Uterus (tissue), 4 donors: Measurements from ENCODE around the gene PIF1. TPM values are rescaled to one million over a fixed set of nuclear protein-coding genes. Genes with fewer than 3 reads are reported as not detected.
A peak's percentile ranks its signal among the peaks of the same experiment; 100 is the strongest.

Experiments
- DNase-seq, 2 donors: peaks; one replicate each; pipeline ENCODE4 v3.0.0-alpha.2; 2019 to 2020
- H3K27ac ChIP-seq, 2 donors: fragments of 200-600 bp; sonication (generic); 1 replicate in 1 of 2; 2 replicates in 1 of 2; pipeline ENCODE4 v1.5.1; 2016 to 2018
- H3K27me3 ChIP-seq, 2 donors: fragments of 200-600 bp; sonication (generic); one replicate each; pipeline ENCODE4 v1.5.1; 2018 to 2019; ENCODE audit warnings: control low read depth in 1 of 2
- H3K36me3 ChIP-seq, 2 donors: fragments of 200-600 bp; sonication (generic); one replicate each; pipeline ENCODE4 v1.5.1; 2019; ENCODE audit warnings: control low read depth in 1 of 2
- H3K4me1 ChIP-seq, 2 donors: fragments of 200-600 bp; sonication (generic); one replicate each; pipeline ENCODE4 v1.5.1; 2018 to 2019; ENCODE audit warnings: control low read depth in 1 of 2
- H3K4me3 ChIP-seq, 2 donors: fragments of 200-600 bp; sonication (generic); 1 replicate in 1 of 2; 2 replicates in 1 of 2; pipeline ENCODE4 v1.5.1; 2018 to 2019; ENCODE audit warnings: mild to moderate bottlenecking in 1 of 2
- H3K9me3 ChIP-seq, 2 donors: fragments of 200-600 bp; sonication (generic); one replicate each; pipeline ENCODE4 v1.5.1; 2019; ENCODE audit warnings: control low read depth in 1 of 2
- CTCF ChIP-seq, 4 experiments: fragments of 200-600 bp in 2 of 4; fragments of 450-650 bp in 2 of 4; sonication (generic) in 2 of 4; IDR thresholded peaks; one replicate each; pipeline ENCODE4 v1.5.1; 2016 to 2019; ENCODE audit warnings: antibody characterized with exemption in 4 of 4, mild to moderate bottlenecking in 2 of 4, moderate library complexity in 1 of 4
- POLR2A ChIP-seq, 2 donors: fragments of 450-650 bp; IDR thresholded peaks; one replicate each; pipeline ENCODE4 v1.6.1; 2016; ENCODE audit warnings: antibody characterized with exemption in 2 of 2, mild to moderate bottlenecking in 1 of 2, moderate library complexity in 1 of 2
- intact Hi-C: fragments of 100-400 bp; cut with DNase I; formaldehyde crosslinking; loops from one replicate; pipeline ENCODE4 v1.15.1; 2023; ENCODE audit warnings: low total_unique reads
- total RNA-seq, 4 donors: library from RNA; depleted of rRNA in 3 of 4; stranded (reverse); fragments of >200 nt in 3 of 4; gene quantifications; one replicate each; pipeline versions ENCODE4 v1.1.0 to v1.2.4, GENCODE V29; 2014 to 2023
- donor health status: DM: yes; HTN: yes; CAD: no.

PIF1 gene
- total RNA-seq, 4 donors from 2014 or later = 0.24 to 5.5 (median 0.29) TPM; not detected in 1

DNA sequence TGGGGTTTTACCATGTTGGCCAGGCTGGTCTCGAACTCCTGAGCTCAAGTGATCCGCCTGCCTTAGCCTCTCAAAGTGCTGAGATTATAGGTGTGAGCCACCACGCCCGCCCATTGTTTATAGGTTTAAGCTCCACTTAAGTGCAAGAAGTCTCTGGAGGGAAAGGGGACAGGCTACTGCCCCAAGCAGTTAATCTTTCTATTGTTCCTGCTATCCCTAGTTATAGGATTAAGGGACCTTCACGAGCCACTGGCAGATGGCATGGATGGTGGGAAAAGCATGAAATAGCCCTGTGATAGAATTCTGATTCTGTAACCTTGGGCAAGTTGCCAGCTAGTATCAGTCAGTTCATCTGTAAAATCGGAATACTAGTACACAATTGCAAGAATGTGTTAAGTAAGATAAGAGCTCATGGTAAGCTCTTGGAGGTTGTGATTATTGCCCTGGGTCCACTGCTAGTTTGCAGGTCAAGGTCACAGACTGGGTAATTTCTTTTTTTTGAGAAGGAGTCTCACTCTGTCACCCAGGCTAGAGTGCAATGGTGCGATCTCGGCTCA lies 44.8 kb downstream of the PIF1 start:
- DNase-seq = no peak
- TF ChIP-seq POLR2A (IDR thresholded peaks at IDR 0.05) = no peak
- TF ChIP-seq CTCF (IDR thresholded peaks at IDR 0.05) = no peak
- Histone ChIP-seq H3K27me3 (no peaks in the 10 kb centered on the region), H3K4me1 (peaks cover 0 to 8% of the 10 kb centered on the region in 2 donors), H3K4me3 (no peak overlapping the region), H3K36me3 (no peaks in the 10 kb centered on the region), H3K9me3 (no peaks in the 10 kb centered on the region), H3K27ac (no peak overlapping the region)
- intact Hi-C loops = no loop called here

DNA sequence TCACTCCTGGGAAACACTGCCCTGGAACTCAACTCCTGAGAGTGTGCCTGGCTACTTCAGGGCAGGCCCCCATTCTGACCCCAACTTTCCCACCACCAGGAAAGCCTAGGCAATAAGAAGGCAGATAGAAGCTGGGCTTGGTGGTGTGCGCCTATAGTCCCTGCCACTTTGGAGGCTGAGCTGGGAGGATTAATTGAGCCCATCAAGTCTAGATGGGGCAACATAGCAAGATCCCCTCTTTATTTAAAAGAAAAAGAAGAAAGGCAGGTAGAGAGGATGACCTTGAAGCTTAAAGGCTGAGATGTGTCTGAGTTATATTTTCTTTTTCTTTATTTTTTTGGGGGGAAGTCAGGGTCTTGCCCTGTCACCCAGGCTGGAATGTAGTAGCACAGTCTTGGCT lies 45.8 kb downstream of the PIF1 start:
- Histone ChIP-seq H3K4me3 (no peak overlapping the region), H3K4me1 (peaks cover 0 to 8% of the 10 kb centered on the region in 2 donors), H3K36me3 (no peaks in the 10 kb centered on the region), H3K9me3 (no peaks in the 10 kb centered on the region), H3K27me3 (no peaks in the 10 kb centered on the region), H3K27ac (no peak overlapping the region)
- intact Hi-C loops = no loop called here
- DNase-seq = no peak
- TF ChIP-seq POLR2A (IDR thresholded peaks at IDR 0.05) = no peak
- no peak for TF ChIP-seq CTCF (IDR thresholded peaks at IDR 0.05)

DNA sequence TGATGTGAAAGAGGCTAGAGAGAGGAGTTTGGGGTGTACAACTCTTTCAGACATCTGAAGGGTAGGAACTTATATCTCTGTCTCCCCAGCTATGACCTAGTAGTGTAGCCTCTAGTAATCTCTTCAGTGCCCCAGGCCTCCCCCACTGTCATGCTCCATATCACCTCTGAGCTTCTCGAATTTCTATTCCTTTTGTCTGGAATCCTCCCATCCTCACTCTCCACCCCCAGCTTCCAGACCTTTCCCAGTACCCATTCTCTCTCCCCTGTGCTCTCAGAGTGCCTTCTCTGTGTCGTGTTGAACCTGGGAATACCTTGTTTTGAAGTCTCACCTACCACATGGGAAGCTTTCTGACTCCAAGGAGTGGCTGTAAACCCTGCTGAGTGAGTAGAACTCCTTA lies 46.4 kb downstream of the PIF1 start:
- Histone ChIP-seq H3K4me3 (no peak overlapping the region), H3K4me1 (peaks cover 0 to 8% of the 10 kb centered on the region in 2 donors), H3K27me3 (no peaks in the 10 kb centered on the region), H3K27ac (no peak overlapping the region), H3K9me3 (no peaks in the 10 kb centered on the region), H3K36me3 (no peaks in the 10 kb centered on the region)
- TF ChIP-seq POLR2A (IDR thresholded peaks at IDR 0.05) (no peak), CTCF (IDR thresholded peaks at IDR 0.05) (no peak)
- intact Hi-C loops = no loop called here
- no peak for DNase-seq

- H3K27me3 ChIP-seq = no peaks in the 10 kb centered on the region
- H3K4me1 ChIP-seq = peaks cover 0 to 8% of the 10 kb centered on the region in 2 donors
- TF ChIP-seq CTCF (IDR thresholded peaks at IDR 0.05) (no peak), POLR2A (IDR thresholded peaks at IDR 0.05) (no peak)
- H3K27ac ChIP-seq = peak overlapping the region; percentile 97 to 98
- no peaks in the 10 kb centered on the region for H3K36me3 ChIP-seq
- H3K4me3 ChIP-seq = peak overlapping the region; percentile 48 to 95
- intact Hi-C loops = no loop called here
- H3K9me3 ChIP-seq = no peaks in the 10 kb centered on the region
- DNase-seq = peak; percentile 31 to 43
These were observed 49.1 kb downstream of the PIF1 start for GRCh38 chr15:64776402-64776786.

GRCh38 chr15:64775551-64776401 lies 49.7 kb downstream of the PIF1 start, which contains the start of gene RBPMS2:
RBPMS2 (minus strand) TSS chr15:64775589; CDS start chr15:64775319, 270 bp downstream.
- peak; percentile 57 to 62 for DNase-seq
- H3K9me3 ChIP-seq = no peaks in the 10 kb centered on the region
- no peak for TF ChIP-seq CTCF (IDR thresholded peaks at IDR 0.05)
- peak; percentile 18 to 52 for TF ChIP-seq POLR2A (IDR thresholded peaks at IDR 0.05)
- H3K27me3 ChIP-seq = no peaks in the 10 kb centered on the region
- intact Hi-C loops = no loop called here
- H3K4me3 ChIP-seq = peak within 1 kb of the TSS; percentile 48 to 95
- H3K36me3 ChIP-seq = no peaks in the 10 kb centered on the region
- peaks cover 0 to 8% of the 10 kb centered on the region in 2 donors for H3K4me1 ChIP-seq
- peak within 1 kb of the TSS; percentile 97 to 98 for H3K27ac ChIP-seq
